GM18873 (cell line): Measurements from ENCODE around the gene TBC1D3D.
"Not testable (repeated sequence)": the region's sequence is repeated elsewhere in the genome, so short reads cannot be mapped to it uniquely, and the experiment has no call there.

Source experiments
- ATAC-seq: cut with Tn5 transposase; IDR thresholded peaks from one replicate; pipeline ENCODE4 v1.9.1; 2021; ENCODE audit warnings: mild to moderate bottlenecking, moderate library complexity, moderate number of reproducible peaks; ENCODE audit not compliant: unreplicated experiment, low FRiP score

The TBC1D3D gene

DNA sequence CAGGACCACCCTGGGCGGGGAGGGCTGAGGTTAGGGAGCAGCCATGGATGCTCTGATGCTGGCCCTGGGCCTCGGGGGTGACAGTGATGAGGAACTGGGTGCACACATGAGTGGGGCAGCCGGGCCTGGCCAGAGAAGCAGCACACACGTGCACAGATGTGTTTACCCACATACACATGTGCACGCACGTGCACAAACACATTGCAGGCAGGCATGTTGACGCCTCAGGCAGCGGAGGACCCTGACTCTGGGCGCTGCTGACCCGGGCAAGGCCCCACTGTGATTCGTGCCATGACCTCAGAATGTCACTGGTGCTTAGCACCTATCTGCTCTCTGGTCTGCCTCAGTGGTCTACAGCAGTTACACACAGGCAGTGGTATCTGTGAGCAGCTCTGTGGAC is at the start of gene TBC1D3D:
Gene TBC1D3D (plus strand): TSS at position 301 of the 400 bp plus-strand sequence. CDS start 1,585 bp downstream, outside the sequence.
- ATAC-seq = not testable (repeated sequence)

DNA sequence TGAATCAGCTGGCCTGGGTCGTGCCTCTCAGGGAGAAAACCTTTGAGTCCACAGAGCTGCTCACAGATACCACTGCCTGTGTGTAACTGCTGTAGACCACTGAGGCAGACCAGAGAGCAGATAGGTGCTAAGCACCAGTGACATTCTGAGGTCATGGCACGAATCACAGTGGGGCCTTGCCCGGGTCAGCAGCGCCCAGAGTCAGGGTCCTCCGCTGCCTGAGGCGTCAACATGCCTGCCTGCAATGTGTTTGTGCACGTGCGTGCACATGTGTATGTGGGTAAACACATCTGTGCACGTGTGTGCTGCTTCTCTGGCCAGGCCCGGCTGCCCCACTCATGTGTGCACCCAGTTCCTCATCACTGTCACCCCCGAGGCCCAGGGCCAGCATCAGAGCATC is 14.8 kb upstream of the TBC1D3D start, which contains the start of gene TBC1D3L:
Gene TBC1D3L (minus strand): TSS at position 101 of the 400 bp plus-strand sequence. CDS start 1,540 bp downstream, outside the sequence.
- not testable (repeated sequence) for ATAC-seq
